HG03439 (cell line): ENCODE results near the gene SP2.

Experiments
- ATAC-seq: cut with Tn5 transposase; IDR thresholded peaks from one replicate; pipeline ENCODE4 v1.9.1; 2021; ENCODE audit warnings: mild to moderate bottlenecking, moderate library complexity; ENCODE audit not compliant: unreplicated experiment

SP2 gene

GRCh38 chr17:47888293-47888692, 7.7 kb upstream of the SP2 start:
- ATAC-seq = no peak

DNA sequence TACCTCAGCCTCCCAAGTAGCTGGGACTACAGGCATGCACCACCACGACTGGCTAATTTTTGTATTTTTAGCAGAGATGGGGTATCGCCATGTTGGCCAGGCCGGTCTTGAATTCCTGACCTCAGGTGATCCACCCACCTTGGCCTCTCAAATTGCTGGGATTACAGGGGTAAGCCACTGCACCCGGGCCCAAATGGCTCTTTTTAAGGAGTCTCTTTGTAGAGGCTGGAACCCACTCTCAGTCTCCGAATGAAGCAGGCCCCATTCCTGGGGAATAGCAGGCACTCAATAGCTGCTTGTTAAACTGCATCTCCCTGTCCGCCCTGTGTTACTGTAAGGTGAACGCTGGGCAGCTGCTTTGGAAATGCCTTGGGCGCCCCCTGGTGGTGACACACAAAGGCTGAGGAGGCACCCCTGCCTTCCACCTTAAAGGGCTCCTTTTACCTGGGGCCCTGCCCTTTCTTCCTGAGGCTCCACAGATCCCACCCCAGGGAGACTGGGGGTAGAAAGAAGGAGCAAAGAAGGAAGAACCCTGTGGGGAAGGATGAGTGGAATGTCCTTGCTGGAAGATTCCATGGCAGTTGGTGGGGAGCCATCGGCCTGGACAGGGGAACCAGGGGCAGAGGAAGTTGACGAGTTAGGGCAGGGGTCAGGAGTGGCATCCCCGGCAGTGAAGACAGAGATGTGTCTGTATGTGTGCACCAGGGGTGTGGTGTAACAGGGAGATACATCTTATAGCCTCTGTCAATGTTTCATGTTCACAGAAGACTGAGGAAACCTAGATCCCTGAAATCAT, 6.1 kb upstream of the SP2 start:
- no peak for ATAC-seq

DNA sequence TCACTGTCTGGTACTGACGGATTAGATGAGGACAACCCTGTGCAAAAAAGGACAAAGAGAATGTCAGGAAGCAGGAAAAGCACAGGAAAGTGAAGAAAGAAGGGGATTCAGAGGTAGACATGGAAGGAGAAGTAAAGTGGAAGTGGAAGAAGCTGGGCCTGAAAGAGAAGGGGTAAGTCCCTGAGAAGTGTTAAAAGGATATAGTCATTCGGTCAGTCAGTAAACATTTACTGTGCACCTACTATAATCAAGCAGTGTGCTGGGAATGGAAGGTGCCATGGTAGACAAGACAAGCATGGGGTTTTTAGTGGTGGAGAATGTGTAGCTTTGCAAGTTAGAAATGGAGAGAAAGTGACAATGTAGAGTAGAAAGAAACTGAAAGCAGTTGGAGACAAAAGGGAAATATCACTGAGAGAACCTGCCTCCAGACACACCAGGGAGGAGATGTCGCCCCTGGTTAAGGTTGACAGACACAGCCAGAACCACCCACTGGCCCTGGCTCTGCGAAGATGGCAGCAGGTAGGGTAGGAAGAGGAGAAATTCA, 4.4 kb upstream of the SP2 start:
- ATAC-seq = no peak

DNA sequence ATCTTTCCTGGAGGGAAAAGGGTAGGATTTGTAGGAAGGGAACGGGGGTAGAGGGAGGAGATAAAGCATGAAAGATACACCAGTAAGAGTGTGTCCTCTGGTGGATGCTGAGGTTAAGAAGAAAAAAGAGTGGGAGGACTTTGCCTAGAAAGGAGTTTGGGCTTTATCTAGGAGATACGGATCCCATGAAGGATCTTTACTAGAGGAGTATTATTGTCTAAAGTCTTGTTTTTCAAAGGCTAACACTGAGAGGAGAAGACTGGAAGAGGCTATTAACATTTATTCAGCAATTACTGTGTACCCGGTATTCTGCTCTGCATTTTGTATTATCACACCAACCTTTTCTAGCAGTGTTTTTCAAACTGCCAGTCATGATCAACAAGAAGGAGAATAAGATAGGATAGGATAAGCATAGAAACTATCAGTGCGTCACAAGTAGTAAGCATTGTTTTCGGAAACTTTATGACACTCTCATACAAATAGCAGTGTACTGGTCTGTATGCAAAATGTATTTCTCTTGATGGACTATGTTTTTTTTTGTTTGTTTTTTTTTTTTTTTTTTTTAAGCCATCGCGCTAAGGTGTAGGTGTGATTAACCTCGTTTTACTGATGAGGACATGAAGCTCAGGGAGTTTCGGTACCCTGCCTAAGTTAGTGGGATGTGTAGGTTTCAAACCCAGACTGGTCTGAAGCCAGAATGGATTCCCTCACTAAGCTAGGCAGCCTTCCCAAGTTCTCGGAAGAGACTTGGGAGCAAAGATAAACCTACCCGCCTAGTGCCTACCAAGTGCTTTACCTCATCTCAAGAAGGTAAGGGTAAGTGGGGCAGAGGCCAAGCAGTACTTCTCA, 1.3 kb upstream of the SP2 start:
- ATAC-seq = no peak

DNA sequence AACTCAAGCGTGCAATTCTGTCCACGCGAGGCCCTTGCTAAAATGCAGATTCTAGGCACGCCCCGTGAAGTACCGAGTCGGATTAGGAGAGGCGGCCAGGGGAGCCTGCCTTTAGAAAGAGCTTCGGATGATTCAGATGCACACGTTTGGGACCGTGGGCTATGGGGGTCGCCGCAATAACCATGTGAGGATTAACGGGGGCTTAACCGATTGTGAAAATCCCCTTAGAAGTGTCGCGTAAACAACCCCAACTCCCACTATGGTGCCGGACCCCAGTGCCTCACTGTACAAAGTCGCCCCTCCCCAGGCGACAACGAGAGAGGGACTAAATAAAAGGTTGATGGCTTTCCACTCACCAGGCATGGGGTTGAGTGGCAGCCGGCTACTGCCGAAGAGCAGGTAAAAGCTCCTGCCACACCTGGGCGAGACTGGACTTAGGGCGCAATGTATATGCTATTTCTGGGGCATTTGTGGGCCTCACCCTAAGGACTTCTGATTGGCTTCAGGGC, 635 bp upstream of the SP2 start:
- no peak for ATAC-seq

- ATAC-seq = no peak
Observed at GRCh38 chr17:47896672-47897490, 845 bp downstream of the SP2 start.

DNA sequence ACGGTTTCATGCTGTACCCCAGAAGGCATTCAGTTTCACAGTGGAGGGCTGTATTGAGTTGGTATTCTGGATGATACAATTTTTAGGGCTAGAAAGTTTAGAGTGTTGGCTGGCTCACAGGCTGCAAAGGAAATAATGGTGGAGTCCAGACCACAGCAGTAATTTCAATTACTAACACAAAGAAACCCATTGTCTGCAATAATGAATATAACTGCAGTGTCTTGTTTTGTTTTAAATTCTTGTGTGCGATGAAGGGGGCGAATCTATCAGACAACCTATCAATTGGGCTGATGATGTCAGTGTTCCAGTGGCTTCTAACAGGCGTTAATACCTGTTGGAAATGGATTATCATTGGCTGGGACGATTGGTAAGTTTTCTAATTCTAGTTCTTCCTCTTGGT, 1.5 kb downstream of the SP2 start:
- ATAC-seq = no peak

GRCh38 chr17:47898241-47898640, 2.2 kb downstream of the SP2 start:
- ATAC-seq = no peak

DNA sequence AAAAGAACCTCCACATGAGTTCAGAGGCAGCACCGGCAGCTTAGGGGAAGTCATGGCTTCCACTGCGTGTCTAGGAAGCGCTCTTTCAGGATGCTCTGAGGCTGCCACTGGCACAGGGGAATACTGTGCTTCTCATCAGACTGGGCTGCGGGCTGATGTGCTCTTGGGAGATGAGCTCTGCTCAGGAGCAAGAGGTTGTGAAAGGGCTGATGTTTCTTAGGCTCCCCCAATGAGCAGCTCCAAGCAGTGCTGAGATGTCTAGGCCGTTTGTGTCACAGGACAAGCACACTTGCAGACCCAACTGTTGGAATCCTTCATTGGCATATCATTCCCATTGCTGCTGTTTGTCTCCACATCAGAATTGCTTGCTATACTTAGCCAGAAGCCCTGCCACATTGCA, 3.6 kb downstream of the SP2 start:
- no peak for ATAC-seq

- ATAC-seq = no peak
Observed at GRCh38 chr17:47901423-47901822, 5.4 kb downstream of the SP2 start.

DNA sequence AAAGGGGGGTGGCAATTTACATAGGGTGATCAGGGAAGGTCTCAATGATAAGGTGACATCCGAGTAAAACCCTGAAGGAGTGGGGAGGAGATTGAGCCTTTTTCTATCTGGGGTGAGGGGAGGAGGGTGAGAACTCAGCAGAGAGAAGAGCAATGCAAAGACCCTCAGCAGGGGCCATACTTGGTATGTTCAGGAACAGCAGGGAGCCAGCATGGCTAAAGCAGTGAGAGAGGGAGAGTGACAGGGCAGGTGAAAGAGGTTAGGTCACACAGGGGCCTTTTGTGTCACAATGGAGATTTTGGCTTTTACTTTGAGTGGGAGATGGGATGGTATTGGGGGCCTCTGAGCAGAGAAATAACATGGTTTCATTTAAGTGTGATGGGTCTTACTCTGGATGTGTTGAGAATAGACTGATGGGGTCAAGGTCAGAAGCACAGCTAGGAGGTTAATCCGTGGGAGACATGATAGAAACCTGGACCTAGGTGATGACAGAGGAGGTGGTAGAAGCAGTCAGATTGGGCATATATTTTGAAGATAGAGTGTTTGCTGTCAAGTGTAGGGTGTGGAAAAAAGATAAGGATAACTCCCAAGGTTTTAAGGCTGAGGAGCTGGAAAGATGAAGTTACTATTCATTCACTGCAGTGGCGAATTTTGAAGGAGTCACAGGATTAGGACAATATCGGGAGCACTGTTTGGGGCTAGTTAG, 6.2 kb downstream of the SP2 start:
- no peak for ATAC-seq

- no peak for ATAC-seq
Observed at GRCh38 chr17:47905221-47905733, 9.2 kb downstream of the SP2 start.

- ATAC-seq = no peak
Observed at GRCh38 chr17:47906443-47906842, 10.4 kb downstream of the SP2 start.

DNA sequence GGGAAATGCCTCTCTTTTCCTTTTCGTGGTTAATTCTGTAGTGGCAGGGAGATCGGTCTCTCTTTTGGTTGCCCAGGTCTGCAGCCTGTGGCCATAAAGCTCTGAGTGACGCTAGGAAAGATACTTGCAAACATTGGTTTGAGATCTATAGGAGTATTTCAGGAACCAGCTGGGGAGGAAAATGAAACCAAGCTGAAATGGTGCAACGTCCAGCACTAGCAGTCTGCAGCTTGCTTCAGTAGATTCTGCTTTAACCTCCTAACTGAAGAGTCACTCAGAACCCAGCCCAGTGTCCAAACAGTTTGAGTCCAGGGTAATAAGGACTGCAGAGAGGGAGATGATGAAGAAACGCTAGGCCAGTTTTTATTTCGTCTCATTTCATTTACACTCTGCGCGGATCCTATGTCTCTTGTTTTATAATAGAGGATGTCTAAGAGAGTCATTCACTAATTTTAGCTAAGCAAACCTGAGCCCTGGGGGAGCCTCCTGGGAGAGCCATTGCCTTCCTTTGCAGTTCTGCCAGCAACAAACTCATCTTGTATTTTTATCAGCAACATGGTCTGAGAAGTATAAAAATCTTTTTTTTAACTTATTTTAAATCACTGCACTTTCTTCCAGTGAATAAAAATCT, 12.0 kb downstream of the SP2 start:
- no peak for ATAC-seq

GRCh38 chr17:47913050-47913449, 17.0 kb downstream of the SP2 start:
- ATAC-seq = no peak

DNA sequence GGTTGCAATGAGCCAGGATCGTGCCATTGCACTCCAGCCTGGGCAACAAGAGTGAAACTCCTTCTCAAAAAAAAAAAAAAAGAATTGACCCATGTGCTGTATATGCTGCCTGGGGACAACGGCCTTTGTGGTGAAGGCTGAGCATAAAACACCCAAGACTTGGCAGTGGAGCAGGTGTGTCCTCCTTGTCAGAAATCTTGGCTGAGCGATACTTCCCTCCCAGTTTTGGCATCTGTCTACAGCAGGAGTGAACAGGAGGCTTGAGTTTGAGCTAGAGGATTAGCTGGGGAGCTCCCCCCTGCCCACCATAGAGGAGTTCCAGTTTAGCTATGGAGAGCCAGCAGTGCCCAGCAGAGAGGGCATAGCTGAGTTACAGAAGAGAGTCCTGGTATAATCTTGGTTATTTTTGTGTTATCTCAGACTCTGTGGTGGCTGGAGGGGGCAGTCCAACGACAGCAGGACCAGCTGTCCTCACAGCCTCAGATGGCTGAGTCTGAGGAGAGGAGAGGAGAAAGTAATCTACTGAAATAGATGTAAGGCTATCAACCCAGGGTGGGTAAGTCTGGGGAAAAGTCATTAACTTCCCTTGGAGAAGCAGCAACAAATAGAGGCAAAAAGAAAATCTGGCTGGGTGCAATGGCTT, 18.4 kb downstream of the SP2 start:
- no peak for ATAC-seq

GRCh38 chr17:47915776-47916398, 19.9 kb downstream of the SP2 start:
- ATAC-seq = no peak

- no peak for ATAC-seq
Observed at GRCh38 chr17:47916489-47917208, 20.6 kb downstream of the SP2 start.
